HG03432 (cell line): ENCODE results near the gene HPSE.
A peak's percentile ranks its signal among the peaks of the same experiment; 100 is the strongest.

ENCODE experiments used
- ATAC-seq: cut with Tn5 transposase; IDR thresholded peaks from one replicate; pipeline ENCODE4 v1.9.1; 2021; ENCODE audit warnings: mild to moderate bottlenecking, moderate library complexity; ENCODE audit not compliant: unreplicated experiment

Gene HPSE

DNA sequence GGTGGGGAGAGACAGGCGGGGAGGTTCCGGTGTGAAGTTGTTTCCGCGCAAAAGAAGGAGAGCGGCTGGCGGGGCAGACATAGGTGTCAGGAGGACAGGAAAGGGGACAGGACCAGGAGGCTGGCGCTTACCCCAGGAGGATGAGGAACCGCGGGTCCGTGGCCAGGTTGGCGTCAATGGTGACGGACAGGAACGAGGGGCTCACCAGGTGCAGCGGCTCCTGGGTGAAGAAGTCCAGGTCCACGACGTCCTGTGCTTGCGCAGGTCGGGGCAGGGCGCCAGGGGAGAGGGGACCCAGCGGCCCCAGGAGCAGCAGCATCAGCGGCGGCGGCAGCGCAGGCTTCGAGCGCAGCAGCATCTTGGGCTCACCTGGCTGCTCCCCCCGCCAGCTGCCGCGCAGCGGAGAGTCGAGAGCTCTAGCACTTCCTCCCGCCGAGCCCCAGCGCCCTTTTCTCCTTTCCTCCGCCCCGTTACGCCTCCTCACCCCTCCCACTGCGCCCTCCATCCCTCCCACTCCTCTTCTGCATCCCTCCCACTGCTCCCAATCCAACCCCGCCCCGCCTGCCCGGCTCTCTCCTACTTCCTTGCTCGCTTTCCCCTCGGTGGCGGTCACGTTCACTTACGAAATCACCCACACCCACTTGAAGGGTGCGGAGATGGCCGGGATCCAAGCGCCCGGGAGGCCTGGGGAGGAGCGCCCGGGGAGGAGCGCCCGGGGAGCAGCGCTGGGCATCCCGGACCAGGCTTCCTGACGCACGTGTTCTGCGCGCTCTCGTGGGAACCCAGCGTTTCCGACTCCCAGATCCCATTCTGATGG lies at the start of gene HPSE:
HPSE (minus strand) TSS at position 424 of the 817 bp plus-strand sequence; CDS start at position 358, 66 bp downstream.
- peak; percentile 96 for ATAC-seq

DNA sequence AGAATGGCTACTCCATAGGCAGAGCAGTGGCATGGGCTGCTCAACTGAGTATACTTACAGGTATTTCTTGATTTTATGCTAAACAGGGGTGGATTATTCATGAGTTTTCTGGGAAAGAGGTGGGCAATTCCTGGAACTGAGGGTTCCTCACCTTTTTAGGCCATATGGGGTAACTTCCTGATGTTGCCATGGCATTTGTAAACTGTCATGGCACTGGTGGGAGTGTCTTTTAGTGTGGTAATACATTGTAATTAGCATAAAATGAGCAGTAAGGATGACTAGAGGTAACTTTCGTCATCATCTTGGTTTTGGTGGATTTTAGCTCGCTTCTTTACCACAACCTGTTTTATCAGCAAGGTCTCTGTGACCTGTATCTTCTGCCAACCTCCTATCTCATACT lies 48.2 kb upstream of the HPSE start:
- no peak for ATAC-seq

DNA sequence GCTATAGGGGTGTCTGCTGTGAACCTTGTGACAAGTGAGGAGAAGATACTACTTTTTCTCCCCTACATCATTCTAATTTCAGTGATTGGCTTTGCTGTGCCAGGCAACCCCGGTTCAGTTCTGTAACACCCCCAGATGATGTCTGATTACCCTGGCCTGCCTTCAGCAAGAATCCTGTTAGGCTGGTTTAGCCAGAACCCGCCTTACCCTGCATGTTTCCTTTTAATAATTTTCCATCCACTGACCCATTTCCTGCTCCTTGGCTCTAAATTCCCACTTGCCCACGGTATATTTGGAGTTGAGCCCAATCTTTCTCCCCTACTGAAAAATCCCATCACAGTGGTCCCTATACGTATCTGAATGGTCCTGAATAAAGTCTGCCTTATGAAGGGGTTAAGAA lies 46.5 kb upstream of the HPSE start:
- ATAC-seq: no peak

DNA sequence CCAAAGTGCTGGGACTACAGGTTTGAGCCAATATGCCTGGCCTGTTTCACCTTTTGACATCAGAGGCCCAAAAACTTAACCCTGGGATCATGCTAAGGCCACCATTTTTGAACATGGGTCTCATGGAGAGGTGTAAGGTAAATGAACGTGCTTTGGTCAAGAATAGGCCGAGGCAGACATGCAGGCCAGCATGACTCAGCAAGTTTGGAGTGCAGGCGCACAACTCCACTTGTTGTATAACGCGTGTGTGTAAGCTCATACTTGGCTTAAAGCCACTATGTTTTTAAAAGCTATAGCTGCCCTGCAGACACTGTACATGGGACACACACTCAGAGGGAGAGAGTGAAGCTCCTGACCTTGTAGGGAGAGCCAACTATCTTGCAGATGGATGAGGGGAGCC lies 43.8 kb upstream of the HPSE start:
- ATAC-seq: no peak

DNA sequence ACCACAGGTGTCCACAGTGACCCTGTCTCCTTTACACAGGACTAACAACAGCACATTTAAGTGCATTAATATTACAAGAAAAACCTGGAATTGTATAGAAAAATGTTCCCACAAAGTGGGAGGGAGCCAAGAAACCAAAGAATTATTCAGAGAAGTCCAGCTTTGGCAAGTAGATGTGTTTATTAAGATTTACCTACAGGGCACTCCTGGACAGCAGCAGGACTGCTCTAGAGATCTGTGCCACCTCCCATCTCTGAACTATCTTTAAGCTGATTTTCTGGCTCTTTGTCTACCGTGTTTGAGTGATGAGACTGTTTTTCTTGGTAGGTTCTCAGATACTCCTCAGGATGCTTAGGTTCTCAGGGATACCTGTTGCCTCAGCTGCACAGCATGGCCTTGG lies 38.3 kb upstream of the HPSE start:
- no peak for ATAC-seq

DNA sequence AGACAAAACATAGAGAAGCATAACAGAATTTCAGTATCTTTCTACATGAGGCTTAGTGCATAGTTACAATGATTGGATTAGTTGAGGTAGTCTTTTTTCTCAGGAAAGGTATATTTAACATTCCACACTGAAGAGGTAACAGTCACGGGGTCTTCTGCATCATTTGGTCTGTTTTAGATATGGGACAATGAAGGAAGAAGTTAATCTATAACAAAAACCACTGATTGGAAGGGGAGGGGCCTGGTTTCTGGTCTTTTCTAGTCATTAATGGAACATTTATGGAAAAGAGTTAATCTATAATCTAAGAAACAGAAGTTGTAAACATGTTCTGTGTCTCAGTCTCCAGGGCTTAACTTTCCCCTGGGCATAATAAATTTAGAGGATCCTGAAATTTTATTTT lies 37.3 kb upstream of the HPSE start:
- ATAC-seq: no peak

DNA sequence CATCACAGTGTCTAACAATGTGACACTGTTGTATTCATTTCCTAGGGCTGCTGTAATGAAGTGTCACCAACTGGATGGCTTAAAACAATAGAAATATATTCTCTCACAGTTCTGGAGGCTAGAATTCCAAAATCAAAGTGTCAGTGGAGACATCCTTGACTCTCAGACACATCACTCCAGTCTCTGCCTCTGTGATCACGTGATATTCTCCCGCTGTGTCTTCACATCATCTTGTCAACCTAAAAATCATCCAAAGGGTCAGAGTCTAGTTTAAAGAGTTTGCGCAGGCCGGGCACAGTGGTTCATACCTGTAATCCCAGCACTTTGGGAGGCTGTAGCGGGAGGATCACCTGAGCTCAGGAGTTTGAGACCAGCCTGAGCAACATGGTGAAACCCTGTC lies 36.6 kb upstream of the HPSE start:
- ATAC-seq: no peak

DNA sequence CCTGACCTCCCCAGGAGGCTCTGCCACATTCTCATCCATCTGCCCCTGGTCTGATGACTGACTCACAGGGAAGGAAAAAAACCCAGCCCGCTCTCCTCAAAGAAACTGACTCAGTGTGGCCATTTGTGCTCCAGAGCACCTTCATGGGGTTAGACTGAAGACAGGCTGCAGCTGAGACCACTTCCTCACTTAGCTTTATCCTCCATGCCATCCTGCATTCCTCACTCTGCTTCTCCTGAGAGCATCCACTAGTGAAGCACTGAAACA lies 35.9 kb upstream of the HPSE start:
- ATAC-seq: no peak

DNA sequence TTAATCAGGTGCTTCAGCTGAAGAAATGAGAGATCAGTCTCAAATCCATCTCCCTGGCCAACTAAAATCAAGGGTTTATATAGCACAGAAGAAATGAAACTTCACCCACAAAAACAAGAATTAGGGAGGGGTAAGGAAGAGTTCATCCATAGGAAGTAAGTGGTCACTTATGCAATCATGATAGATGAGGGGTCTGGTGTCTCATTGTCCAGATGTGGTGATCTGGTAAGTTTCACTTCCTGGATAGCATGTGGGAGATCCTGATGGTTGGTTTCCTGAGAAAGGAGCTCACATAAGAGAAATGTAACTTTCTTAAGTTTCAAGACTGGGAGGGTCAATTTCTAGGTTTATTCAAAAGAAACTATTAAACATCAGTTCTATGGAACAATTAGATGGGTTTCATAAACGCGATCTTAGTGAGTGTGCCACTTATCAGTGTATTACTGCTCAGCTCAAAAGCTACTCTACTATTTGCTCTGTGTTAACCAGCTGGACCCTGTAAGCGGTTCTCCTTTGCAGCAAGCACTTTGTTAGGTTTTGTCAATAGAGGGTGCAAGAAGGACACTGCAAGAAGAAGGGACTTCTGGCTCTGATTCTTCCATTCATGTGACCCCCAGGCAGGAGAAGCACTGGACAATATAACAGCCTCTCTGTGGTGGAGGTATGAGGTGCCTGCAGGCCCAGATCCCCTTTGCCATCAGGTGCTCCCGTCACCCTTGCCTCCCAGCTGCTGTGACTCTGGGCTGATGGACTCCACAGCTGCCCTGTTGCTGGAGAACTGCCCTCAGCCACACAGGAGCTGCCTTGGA lies 35.4 kb upstream of the HPSE start:
- ATAC-seq: no peak

DNA sequence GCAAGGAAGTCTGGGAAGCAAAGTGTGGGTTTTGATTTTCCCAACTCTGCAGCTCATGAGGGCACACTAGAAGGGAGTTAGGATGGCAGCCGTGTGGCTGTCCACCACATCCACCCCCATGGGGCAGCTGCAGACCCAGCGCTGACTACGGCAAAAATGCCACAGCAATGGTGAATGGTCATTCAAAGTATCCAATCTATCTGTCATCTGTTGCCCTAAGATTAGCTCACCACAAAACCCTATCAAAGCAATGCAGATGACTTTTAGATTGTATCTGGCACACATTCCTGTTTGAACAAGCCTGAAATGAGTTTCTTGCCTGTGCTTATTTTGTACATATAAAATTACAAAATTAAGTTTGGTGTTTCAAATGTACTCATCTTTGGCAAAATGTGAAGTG lies 29.7 kb upstream of the HPSE start:
- no peak for ATAC-seq

DNA sequence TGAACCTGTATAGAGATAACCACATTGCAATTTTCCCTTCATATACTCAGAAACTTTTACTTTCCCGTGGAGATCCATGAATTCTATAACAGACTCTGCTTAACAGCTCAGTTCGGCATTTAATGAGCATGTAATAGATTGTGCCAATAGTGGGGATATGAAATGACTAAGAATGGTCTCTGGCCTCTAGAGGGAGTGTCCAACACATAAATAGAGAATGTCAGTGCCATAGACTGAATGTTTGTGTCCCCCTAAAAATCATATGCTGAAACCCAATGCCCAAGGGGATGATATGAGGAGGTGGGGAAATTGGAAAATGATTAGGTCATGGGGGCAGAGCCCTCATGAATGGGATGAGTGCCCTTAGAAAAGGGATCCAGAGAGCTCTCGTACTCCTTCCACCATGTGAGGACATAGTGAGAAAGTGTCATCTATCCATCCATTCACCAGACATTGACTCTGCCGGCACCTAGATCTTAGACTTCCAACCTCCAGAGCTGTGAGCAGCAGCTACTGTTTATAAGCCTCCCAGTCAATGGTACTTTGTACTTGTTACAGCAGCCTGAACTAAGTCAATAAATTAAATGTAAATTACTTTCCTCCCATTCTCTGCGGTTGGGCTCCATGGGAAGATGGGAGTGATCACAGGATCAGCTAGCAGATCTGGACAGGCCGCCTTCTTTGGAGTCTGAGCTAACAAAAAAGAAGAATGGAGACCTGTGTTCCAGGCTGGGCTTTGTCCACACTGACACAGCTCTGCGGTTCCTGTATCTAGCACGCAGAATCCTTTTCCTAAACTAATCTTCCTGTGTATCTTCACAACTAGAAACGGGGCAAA lies 28.1 kb upstream of the HPSE start:
- peak; percentile 65 for ATAC-seq

DNA sequence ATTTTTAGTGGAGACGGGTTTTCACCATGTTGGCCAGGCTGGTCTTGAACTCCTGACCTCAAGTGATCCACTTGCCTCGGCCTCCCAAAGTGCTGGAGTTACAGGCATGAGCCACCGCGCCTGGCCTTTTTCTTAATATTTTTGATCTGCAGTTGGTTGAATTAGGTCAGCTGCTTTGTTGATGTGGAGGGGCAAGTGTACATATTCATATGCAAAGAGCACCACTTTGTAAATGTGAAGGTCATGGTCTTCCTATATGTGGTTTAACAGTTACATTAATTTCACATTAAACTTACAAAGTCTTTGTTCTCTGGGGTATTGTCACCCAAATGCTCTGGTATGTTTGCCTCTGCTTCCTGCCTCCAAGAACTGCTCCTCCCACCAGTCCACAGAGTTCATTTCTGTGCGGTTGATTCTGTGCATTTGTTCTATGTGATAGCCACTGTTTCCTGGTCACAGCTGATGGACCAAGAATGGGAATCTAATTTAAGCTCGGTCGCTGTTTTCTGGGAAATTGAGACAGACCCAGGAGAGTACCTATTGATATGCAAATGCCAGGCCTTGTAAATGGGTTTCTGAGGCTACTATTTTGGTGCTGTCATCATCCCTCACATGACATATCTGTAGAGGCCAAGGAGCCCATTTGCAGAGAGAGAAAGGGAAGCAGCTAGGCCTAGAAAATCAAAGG lies 26.9 kb upstream of the HPSE start:
- ATAC-seq: peak; percentile 30

DNA sequence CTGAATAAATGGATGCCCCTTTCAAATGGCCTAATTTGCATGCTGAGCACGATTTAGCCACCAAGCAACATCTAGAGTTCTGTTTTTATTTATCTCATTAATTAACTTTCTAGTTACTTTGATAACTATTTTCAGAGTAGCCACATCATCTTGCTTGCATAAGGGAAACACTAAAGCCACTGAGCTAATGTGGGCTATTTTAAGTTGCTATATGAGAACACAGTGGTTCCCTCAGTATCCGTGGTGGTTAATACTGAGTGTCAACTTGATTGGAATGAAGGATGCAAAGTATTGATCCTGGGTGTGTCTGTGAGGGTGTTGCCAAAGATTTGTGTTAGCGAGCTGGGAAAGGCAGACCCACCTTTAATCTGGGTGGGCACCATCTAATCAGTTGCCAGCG lies 25.4 kb upstream of the HPSE start:
- no peak for ATAC-seq

DNA sequence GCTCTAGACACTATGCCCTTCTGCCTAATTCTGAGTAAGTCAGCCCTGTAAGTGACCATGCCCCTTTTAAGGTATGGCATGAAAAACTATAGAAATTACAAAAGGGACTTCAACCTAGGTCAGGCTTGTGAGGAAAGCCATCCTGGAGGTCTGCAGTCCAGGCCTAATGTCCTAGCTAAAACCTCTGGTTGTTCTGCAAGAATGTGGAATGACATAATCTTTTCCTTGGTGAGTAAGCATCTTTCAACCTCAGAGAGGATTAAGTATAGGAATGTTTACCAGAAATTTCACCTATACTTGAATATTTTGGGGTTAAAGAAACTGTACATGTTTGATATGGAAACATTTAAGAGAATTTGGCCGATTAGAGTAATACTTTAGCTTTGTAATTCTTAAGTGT lies 23.8 kb upstream of the HPSE start:
- no peak for ATAC-seq

DNA sequence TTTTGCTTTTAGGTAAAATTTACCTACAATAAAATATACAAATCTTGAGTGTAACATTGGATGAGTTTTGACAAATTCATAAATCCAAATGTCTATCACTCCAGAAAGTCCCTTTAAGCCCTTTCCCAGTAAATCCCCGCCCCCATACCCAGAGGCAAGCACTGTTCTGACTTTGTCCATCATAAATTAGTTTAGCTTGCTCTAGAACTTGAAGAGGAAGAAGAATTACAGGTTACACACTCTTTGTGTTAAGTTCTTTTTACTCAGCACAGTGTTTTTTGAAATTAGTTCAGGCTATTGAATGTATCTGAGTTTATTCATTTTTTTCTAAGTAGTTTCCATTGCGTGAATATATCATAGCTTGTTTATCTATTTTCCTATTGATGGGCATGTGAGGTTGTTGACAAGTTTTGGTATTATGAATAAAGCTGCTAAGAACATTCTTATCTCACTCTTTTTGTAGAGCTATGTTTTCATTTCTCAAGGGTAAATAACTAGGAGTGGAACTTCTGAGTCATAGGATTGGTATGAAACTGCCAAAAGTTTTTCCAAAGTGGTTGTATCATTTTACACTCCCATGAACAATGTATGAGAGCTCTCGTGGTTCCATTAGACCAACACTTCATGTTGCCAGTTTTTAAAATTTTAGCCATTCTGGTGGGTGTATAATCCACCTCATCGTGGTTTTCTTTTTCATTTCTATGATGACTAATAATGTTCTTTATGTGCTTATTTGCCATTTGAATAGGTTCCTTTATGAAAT lies 22.4 kb upstream of the HPSE start:
- ATAC-seq: peak; percentile 73

DNA sequence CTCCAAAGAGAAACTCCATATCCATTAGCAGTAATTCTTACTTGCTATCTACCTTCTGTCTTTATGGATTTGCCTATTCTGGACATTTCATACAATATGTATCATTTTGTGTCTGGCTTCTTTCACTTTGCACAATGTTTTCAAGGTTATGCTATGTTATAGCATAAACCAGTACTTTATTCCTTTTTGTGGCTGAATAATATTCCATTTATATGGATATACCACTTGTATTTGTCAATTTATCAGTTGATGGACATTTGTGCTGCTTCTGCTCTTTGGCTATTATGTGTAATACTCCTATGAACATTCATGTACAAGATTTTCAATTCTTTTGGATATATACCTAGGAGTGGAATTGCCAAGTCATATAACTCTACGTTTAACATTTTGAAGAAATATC lies 18.9 kb upstream of the HPSE start:
- no peak for ATAC-seq

DNA sequence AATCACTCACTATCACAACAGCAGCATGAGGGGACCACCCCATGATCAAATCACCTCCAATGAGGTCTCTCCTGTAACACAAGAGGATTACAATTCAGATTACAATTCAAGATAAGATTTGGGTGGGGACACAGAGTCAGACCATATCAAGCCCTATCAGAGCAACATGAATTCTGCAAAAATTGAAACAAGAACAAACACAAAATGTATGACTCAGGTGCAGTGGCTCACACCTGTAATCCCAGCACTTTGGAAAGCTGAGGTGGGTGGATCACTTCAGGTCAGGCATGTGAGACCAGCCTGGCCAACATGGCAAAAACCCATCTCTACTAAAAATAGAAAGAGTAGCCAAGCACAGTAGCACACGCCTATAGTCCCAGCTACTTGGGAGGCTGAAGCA lies 13.4 kb upstream of the HPSE start:
- no peak for ATAC-seq

DNA sequence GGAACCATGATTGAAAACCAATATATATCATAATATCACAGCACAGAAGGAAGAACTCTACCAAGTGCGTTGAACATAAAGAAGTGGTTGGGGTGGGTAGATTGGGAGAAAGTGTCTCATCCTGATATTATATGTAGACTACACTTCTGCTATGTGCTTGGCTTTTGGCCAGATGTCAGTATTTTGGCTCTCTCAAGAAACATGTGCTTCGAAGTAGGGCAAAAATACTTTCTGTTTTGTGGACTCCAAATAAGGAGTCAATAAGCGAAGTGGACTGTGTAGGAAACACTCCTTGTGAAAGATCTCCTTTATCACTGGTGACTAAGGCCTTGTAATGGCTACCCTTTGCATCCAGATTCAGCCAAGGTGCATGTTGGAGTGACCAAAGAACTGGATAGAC lies 7.8 kb upstream of the HPSE start:
- no peak for ATAC-seq

DNA sequence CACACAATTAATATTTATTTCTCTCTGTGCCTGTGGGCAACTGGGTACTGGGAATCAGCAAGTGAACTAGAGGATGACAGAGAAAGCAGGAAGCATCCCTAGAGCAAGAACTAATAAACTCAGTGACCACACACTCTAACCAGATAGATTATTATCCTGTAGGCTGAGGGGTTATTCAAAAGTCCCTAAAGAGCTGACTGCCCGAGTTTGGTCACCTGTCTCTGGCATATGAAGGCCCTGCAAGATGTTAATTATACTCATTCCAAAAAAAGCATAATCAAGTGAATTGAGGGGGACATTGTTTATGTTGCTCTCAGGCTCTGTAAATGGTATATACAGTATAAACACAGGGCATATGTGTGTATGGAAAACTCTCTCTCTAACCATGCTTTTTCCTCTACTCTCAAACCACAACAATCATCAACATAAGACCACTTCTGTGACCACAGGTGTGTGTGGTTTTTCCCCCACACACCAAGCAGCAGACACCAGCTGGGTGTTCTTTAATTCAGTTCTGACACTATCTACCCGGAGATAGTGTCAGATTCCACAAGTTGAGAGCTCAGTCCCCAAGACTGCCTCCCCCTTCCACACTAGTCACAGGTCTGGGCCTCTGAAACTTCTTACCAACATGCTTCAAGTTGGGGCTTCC lies 6.2 kb upstream of the HPSE start:
- peak; percentile 80 for ATAC-seq

DNA sequence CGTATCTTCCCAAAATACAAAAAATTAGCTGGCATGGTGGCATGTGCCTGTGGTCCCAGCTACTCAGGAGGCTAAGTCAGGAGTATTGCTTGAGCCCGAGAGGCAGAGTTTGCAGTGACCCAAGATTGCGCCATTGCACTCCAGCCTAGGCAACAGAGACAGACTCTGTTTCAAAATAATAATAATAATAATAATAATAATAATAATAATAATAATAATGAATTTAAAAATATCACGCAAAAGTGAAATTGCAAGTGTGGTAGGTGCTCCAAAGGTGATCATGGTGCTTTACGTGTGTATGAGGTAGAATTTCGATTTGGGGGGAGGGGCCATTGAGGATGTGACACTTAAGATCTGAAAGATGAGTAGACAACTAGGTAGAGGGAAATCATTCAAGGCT lies 4.9 kb upstream of the HPSE start:
- ATAC-seq: no peak
